HepG2 (cell line): Measurements from ENCODE around the gene SLC35F1. TPM values are rescaled to one million over a fixed set of nuclear protein-coding genes. Genes with fewer than 3 reads are reported as not detected.
"Not testable (repeated sequence)": the region's sequence is repeated elsewhere in the genome, so short reads cannot be mapped to it uniquely, and the experiment has no call there.

Experiments used
- ATAC-seq: fragments of 200-7000 bp; cut with Tn5 transposase; 3 replicates; pipeline ENCODE4 v1.9.1; 2020; ENCODE audit warnings: mild to moderate bottlenecking, moderate library complexity
- BruUV-seq: library from RNA; stranded (reverse); fragments of 400-500 nt; replicated peaks from 2 replicates; lab custom pipeline; 2021; lab: Mats Ljungman, UMichigan
- CTCF ChIA-PET: fragments of 300-600 bp; formaldehyde crosslinking; extraction: SDS; loops from one replicate; lab custom pipeline; 2021; ENCODE audit warnings: low total read pairs, inconsistent platforms, low intra/inter-chr PET ratio; lab: Yijun Ruan, JAX
- POLR2A ChIA-PET: fragments of 350-600 bp; sonication (Branson Sonifier 250); formaldehyde crosslinking; loops from one replicate; lab custom pipeline; 2020; ENCODE audit warnings: antibody characterized with exemption, inconsistent platforms; lab: Yijun Ruan, JAX
- DNase-seq: peaks from one replicate; pipeline ENCODE4 v3.0.0-alpha.2; 2015; ENCODE audit warnings: low spot score
- FAIRE-seq: peaks from 3 replicates; lab custom pipeline; 2011; peaks lifted over from hg19 to GRCh38; lab: Jason Lieb, UNC
- H2AFZ ChIP-seq: one replicate; pipeline ENCODE4 v1.6.1; 2011; ENCODE audit warnings: low read length, inconsistent platforms
- H3K27ac ChIP-seq: fragments of 300-600 bp; 3 replicates; pipeline ENCODE4 v1.8.0; 2011; ENCODE audit warnings: mixed run types, mild to moderate bottlenecking, mixed read lengths, low read length, inconsistent platforms; ENCODE audit not compliant: insufficient read depth; ENCODE audit errors: extremely low read length
- H3K27me3 ChIP-seq, 2 experiments: fragments of 200-600 bp in 1 of 2; 2 replicates in 1 of 2; 3 replicates in 1 of 2; pipeline versions ENCODE4 v1.6.0 to v1.8.0; 2011; ENCODE audit warnings: low read length in 2 of 2, mild to moderate bottlenecking in 2 of 2, moderate library complexity in 2 of 2, inconsistent platforms in 1 of 2; ENCODE audit not compliant: insufficient read depth in 2 of 2, control insufficient read depth in 1 of 2
- H3K36me3 ChIP-seq, 2 experiments: fragments of 200-600 bp in 1 of 2; replicated peaks in 1 of 2; 2 replicates in 1 of 2; 3 replicates in 1 of 2; pipeline versions ENCODE4 v1.5.1 to v1.8.0; 2011; ENCODE audit warnings: low read length in 2 of 2, inconsistent platforms in 1 of 2; ENCODE audit not compliant: insufficient read depth in 2 of 2, control insufficient read depth in 1 of 2
- H3K4me1 ChIP-seq: 2 replicates; pipeline ENCODE4 v1.5.1; 2012; ENCODE audit warnings: low read length, inconsistent platforms; ENCODE audit not compliant: insufficient read depth
- H3K4me2 ChIP-seq: 2 replicates; pipeline ENCODE4 v1.6.0; 2011; ENCODE audit warnings: low read depth, low read length, inconsistent platforms
- H3K4me3 ChIP-seq, 3 experiments: fragments of 200-600 bp in 1 of 3; sonication (generic), shearing (Covaris generic) in 1 of 3; replicated peaks in 1 of 3; 2 replicates each; pipeline ENCODE4 v1.5.1; 2011 to 2016; ENCODE audit warnings: low read length in 3 of 3, inconsistent platforms in 2 of 3, low read depth in 2 of 3, mild to moderate bottlenecking in 2 of 3, control low read depth in 1 of 3, mixed read lengths in 1 of 3; ENCODE audit not compliant: insufficient read depth in 1 of 3
- H3K79me2 ChIP-seq: one replicate; pipeline ENCODE4 v1.6.1; 2011; ENCODE audit warnings: low read length, inconsistent platforms; ENCODE audit not compliant: insufficient read depth
- H3K9ac ChIP-seq: 2 replicates; pipeline ENCODE4 v1.6.0; 2011; ENCODE audit warnings: mild to moderate bottlenecking, low read depth, low read length, inconsistent platforms; ENCODE audit not compliant: insufficient read depth
- H3K9me3 ChIP-seq: 2 replicates; pipeline ENCODE4 v1.5.1; 2012; ENCODE audit warnings: mild to moderate bottlenecking, low read length
- H4K20me1 ChIP-seq: 2 replicates; pipeline ENCODE4 v1.6.0; 2011; ENCODE audit warnings: inconsistent platforms, mild to moderate bottlenecking, low read length, moderate library complexity; ENCODE audit not compliant: insufficient read depth
- ATF7 ChIP-seq, 2 experiments: fragments of 450-650 bp in 1 of 2; sonication (generic) in 1 of 2; formaldehyde crosslinking in 1 of 2; IDR thresholded peaks; 2 replicates each; pipeline versions ENCODE4 v1.4.0 to v1.6.1; 2016 to 2020; ENCODE audit warnings: antibody characterized with exemption in 1 of 2, mild to moderate bottlenecking in 1 of 2, missing genetic modification reagents in 1 of 2
- CEBPB ChIP-seq: IDR thresholded peaks from 2 replicates; pipeline ENCODE4 v1.6.1; 2011; ENCODE audit warnings: low read depth, low read length, improper control_type of control experiment, borderline replicate concordance
- CEBPG ChIP-seq: IDR thresholded peaks from 2 replicates; pipeline ENCODE4 v1.6.1; 2016
- CREB1 ChIP-seq, 2 experiments: fragments of 450-650 bp in 1 of 2; IDR thresholded peaks; 2 replicates each; pipeline ENCODE4 v1.6.1; 2016 to 2017; ENCODE audit warnings: control low read depth in 1 of 2, mild to moderate bottlenecking in 1 of 2, missing compliant biosample characterization in 1 of 2, missing genetic modification characterization in 1 of 2
- TFDP2 ChIP-seq: sonication (generic); formaldehyde crosslinking; IDR thresholded peaks from 2 replicates; pipeline ENCODE4 v1.4.0; 2020; ENCODE audit warnings: missing genetic modification reagents
- TGIF2 ChIP-seq: IDR thresholded peaks from 2 replicates; pipeline ENCODE4 v1.6.1; 2016; ENCODE audit warnings: control low read depth, missing compliant biosample characterization
- WGBS: methylation state at CpG from one replicate; pipeline ENCODE4 v1.1.6; 2017; ENCODE audit warnings: low lambda C conversion rate; 5-methylcytosine and 5-hydroxymethylcytosine counted together
- in situ Hi-C: cut with HindIII; loops from 2 replicates; pipeline ENCODE4 v1.10.0; 2017; ENCODE audit warnings: low pct_unique_long_range_greater_than_20kb; ENCODE audit not compliant: extremely low pct_ligation_motif_present
- intact Hi-C: fragments of 100-400 bp; cut with micrococcal nuclease; formaldehyde crosslinking; loops from one replicate; pipeline ENCODE4 v1.10.0; 2022; ENCODE audit not compliant: unreplicated experiment
- polyA plus RNA-seq, 8 experiments: library from polyadenylated mRNA; depleted of rRNA in 3 of 8; stranded (reverse) in 7 of 8; unstranded in 1 of 8; fragments of >200 nt; fragmentation: Illumina TruSeq in 4 of 8; extraction: Trizol in 4 of 8; gene quantifications; 2 replicates each; pipeline versions ENCODE4 v1.2.1 to v1.2.3, GENCODE V29; 2011 to 2016; ENCODE audit warnings: low read depth in 4 of 8, missing spikeins in 1 of 8, mixed read lengths in 1 of 8; ENCODE audit not compliant: insufficient read depth in 1 of 8
- total RNA-seq, 5 experiments: library from RNA; depleted of rRNA; stranded (reverse); fragments of >200 nt; fragmentation: Illumina TruSeq; extraction: Trizol; gene quantifications; 2 replicates each; pipeline ENCODE4 v1.2.3, GENCODE V29; 2016; ENCODE audit warnings: low read depth in 1 of 5

The SLC35F1 gene
- total and polyA plus RNA-seq, 2 of the 13 experiments (the other 11 are each of a cell fraction or from before 2014, with no cell fraction given): 0.01 TPM; not detected in 1

- ATAC-seq; H3K9me3 ChIP-seq; H2AFZ ChIP-seq; H3K9ac ChIP-seq; H3K27me3 ChIP-seq; H3K4me1 ChIP-seq; intact Hi-C loops; H3K4me3 ChIP-seq; DNase-seq; H4K20me1 ChIP-seq; CTCF ChIA-PET; POLR2A ChIA-PET; in situ Hi-C loops; H3K27ac ChIP-seq; H3K4me2 ChIP-seq; H3K79me2 ChIP-seq; BruUV-seq; H3K36me3 ChIP-seq; FAIRE-seq; TF ChIP-seq CREB1, ATF7 (CRISPR knock-in tag; IDR thresholded peaks at IDR 0.05): not testable (repeated sequence)
- 14% methylated on average over 2 of the region's 2 CpGs for WGBS
- TF ChIP-seq CREB1 (IDR thresholded peaks at IDR 0.05) (peak; percentile 55; the same call in 1 of the 2 replicates), ATF7 (IDR thresholded peaks at IDR 0.05) (peak; percentile 85)
Measured at GRCh38 chr6:117858601-117859000, 48.5 kb upstream of the SLC35F1 start.

- in situ Hi-C loops: no loop called here
- FAIRE-seq (no peak), DNase-seq (no peak), ATAC-seq (no peak)
- BruUV-seq: no TSS peak
- Histone ChIP-seq H3K36me3 (no peaks in the 10 kb centered on the region), H3K27ac (no peak overlapping the region), H3K4me1 (no peaks in the 10 kb centered on the region), H3K79me2 (no peaks in the 10 kb centered on the region), H3K4me3 (no peak overlapping the region), H2AFZ (no peak overlapping the region), H3K9me3 (peaks cover 5% of the 10 kb centered on the region; the same call in 1 of the 2 replicates), H3K27me3 (no peaks in the 10 kb centered on the region), H3K4me2 (no peak overlapping the region), H4K20me1 (no peaks in the 10 kb centered on the region), H3K9ac (no peak overlapping the region)
- CTCF ChIA-PET: no interaction called here
- TF ChIP-seq CEBPB (peak; percentile 58; the same call in 1 of the 2 replicates), CEBPG (no peak), TFDP2 (CRISPR knock-in tag) (no peak), TGIF2 (CRISPR knock-in tag) (no peak)
- intact Hi-C loops: no loop called here
- POLR2A ChIA-PET: no interaction called here
- 16% methylated on average over 3 of the region's 3 CpGs for WGBS
Measured at GRCh38 chr6:117861545-117861944, 45.5 kb upstream of the SLC35F1 start.
